HG02840 (cell line): ENCODE measurements around the gene TRPC6.

Experiments
- ATAC-seq: cut with Tn5 transposase; IDR thresholded peaks from one replicate; pipeline ENCODE4 v1.9.1; 2021; ENCODE audit warnings: mild to moderate bottlenecking, moderate library complexity, moderate number of reproducible peaks; ENCODE audit not compliant: unreplicated experiment, low FRiP score

TRPC6 gene

GRCh38 chr11:101583251-101584128 lies at the start of gene TRPC6:
TRPC6 (minus strand) TSS chr11:101584007; CDS start chr11:101583503, 504 bp downstream.
- ATAC-seq = no peak

DNA sequence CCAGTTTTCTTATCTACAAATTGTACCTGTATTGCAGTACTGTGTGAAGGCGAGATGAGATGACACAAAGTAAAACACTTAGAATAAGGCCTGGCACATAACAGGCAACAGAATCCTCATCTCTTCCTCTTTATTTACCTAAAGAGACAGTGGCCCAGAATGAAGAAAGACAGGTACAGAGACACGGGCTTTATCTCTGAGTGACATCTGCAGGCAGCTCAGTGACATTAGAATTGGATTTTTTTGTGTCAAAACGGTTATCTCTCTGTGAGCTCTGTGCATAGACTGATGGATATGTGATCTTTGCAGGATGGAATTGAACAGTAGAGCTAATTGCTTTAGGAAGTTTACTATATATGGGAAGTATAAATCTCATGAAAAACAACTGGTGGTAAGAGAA lies 36.2 kb upstream of the TRPC6 start:
- no peak for ATAC-seq

GRCh38 chr11:101618709-101619108 lies 34.9 kb upstream of the TRPC6 start:
- ATAC-seq = no peak

DNA sequence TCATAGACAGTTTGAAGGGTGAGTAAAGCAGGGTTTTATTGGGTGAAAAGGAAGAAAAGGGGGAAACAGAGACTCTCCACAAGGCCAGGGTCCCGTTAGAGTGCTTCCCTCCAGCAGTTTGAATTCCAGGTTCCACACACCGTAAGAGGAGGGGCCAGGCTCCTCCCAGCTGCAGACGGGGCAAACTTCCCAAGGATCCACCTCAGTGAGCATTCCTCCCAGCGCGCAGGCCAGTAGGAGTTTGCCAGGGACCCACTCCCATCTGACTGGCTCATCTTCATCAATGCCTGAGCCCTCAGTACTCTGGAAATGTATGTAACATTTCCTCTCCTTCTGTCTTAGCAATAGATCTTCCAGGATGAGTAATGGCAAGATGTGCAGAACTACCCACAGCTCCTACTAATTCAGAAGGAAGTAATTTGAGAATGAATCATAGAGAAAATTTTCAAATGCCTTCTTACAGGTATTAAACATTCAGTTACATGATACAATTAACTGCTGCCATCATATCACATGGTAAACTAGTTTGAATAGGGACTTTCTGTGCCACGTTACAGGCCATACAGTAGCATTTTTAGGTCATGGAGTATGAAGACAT lies 34.0 kb upstream of the TRPC6 start:
- ATAC-seq = no peak

GRCh38 chr11:101612481-101612880 lies 28.7 kb upstream of the TRPC6 start:
- ATAC-seq = no peak

DNA sequence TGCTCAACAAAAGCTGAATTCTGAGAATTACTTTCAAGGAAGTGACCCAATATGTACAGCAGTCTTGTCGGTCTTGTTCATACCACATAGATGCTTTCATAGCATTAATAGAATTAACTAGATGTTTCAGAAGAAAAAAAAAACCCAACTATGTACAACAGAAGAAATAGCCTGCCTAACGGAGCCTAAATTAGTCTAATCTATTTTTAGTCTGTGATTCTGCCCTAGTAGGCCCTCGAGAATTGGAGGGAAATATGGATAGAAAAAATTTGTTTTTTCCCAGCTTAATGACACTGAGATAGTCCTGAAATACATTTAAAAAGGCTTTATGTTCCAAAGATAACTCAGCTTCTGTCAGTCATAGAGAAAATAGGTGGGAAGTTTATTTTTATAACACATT lies 17.1 kb upstream of the TRPC6 start:
- ATAC-seq = no peak

DNA sequence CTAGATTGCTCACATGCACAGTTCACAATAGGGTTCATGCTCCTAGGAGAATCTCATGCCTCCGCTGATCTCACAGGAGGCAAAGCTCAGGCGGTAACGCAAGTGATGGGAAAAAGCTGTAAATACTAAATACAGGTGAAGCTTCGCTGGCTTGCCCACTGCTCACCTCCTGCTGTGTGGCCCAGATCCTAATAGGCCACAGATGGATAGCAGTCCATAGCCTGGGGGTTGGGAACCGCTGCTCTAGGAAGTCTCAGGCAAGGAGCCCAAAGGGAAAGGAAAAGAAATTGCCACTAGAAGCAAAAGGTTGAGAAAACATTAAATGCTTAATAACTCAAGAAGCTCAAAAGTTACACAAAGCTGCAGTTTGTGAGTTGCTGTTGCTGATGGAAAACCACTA lies 3.2 kb upstream of the TRPC6 start:
- no peak for ATAC-seq

GRCh38 chr11:101584655-101585054 lies 848 bp upstream of the TRPC6 start:
- no peak for ATAC-seq

DNA sequence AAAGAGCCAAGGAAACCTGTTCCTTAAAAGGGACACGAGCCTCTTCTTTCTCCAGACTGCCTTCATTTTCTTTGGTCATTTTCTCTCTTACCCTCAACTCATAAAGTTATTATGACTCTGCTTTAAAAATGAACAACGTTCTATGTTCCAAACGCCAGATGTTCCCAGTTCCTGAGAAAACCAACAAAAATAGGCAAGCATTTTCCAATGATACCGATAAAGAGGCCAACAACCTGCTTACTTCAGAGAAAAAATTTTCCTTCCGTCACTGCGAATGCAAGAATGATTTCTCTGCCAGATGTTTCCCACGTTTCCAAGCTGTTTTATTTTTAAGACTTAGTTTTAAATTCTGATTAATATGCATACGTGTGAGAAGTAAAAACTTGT lies 315 bp upstream of the TRPC6 start:
- ATAC-seq = no peak

GRCh38 chr11:101582989-101583250 lies 887 bp downstream of the TRPC6 start:
- no peak for ATAC-seq

- ATAC-seq = no peak
These were observed 1.4 kb downstream of the TRPC6 start for GRCh38 chr11:101582236-101582988.

DNA sequence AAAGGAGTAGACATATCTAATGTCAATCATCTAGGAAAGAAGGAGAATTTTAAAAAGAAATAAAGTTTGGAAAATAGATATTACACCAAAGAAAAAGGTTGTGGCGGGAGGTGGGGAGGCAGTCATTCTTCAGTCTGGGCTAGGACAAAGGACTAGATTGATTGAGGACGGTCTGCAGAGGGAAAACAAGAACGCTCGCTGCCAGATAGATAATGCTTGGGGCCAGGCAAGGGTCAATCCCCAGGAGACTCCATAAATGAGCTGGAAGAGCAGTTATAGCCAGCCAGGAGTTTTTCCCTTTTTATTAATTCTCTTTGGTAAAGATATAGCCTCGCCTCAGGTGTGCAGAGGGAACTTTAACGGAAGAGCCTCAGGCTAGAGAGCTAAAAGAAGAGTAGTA lies 6.3 kb downstream of the TRPC6 start:
- ATAC-seq = no peak

- no peak for ATAC-seq
These were observed 7.4 kb downstream of the TRPC6 start for GRCh38 chr11:101576456-101576855.

DNA sequence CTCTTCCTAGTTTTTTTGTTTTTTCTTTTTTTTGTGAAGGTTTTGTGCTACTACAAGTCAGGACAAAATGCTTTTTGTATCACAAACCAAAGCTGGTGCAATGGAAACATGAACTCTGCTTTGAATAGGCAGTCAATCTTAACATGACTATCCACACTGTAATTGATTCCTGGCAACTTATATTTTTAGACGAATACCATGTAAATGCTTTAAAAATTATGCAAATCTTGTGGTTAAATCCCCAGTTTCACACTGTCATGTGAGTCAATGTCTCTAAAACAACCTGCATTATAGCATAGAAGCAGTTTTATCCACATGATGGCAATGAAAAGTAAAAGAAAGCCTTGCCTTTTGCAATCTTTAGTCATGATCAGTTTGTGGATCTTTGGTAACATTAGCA lies 8.9 kb downstream of the TRPC6 start:
- ATAC-seq = no peak

DNA sequence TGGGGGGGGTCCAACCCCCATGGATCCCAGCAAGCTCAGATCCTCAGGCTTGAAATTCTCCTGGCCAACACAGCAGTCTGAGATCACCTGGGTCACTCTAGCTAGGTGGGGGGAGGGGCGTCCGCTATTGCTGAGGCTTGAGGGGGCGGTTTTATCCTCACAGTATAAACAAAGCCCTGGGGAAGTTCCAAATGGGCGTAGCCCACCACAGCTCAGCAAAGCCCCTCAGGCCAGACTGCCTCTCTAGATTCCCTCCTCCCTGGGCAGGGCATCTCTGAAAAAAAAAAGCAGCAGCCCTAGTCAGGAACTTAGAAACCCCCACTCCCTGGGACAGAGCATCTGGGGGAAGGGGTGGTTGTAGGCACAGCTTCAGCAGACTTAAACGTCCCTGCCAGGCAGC lies 16.7 kb downstream of the TRPC6 start:
- no peak for ATAC-seq

GRCh38 chr11:101566626-101567025 lies 17.2 kb downstream of the TRPC6 start:
- ATAC-seq = no peak

GRCh38 chr11:101563166-101563565 lies 20.6 kb downstream of the TRPC6 start:
- ATAC-seq = no peak

DNA sequence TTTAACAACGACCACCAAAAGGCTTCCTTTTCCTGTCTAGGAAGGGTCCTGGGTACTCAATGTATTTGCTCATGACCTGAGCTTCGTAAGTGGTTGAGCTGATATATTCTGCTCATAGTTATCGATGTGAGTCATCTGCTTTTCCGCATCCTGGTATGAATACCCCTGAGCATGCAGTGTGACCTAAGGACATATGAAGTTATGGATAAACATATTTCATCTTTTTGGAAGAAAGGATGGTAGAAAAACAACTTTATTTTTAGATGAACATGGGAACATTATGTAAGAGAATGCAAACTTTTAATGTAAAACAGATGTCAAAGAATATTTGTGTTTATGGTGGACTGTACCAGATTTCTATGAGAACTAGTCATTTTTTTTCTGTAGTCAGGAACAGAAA lies 28.4 kb downstream of the TRPC6 start:
- no peak for ATAC-seq

- peak; percentile 98 for ATAC-seq
These were observed 29.9 kb downstream of the TRPC6 start for GRCh38 chr11:101553891-101554292.

GRCh38 chr11:101552888-101553287 lies 30.9 kb downstream of the TRPC6 start:
- ATAC-seq = no peak

DNA sequence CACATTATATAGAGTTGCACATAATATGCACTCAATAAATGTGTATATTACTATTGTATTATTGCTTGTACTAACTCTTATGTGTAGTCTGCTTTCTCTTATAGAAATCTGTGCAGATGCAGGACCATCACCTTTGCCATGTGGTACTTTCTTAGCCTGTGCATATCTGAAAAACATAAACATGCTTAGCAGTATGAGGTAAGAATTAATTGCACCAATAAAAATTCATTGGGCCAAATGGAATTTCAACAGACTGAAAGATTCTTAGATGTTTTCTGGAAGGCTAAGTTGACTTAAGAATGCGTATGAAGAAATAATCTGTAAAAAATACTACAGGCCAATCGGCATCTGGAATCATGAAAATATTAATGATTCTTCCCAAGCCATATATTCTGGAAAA lies 55.3 kb downstream of the TRPC6 start:
- no peak for ATAC-seq
